HG02610 (cell line): ENCODE measurements around the gene CPA4.
"Not testable (repeated sequence)": the region's sequence is repeated elsewhere in the genome, so short reads cannot be mapped to it uniquely, and the experiment has no call there.

Source experiments
- ATAC-seq: cut with Tn5 transposase; IDR thresholded peaks from one replicate; pipeline ENCODE4 v1.9.1; 2021; ENCODE audit warnings: mild to moderate bottlenecking, moderate library complexity; ENCODE audit not compliant: unreplicated experiment

Gene CPA4, protein sequence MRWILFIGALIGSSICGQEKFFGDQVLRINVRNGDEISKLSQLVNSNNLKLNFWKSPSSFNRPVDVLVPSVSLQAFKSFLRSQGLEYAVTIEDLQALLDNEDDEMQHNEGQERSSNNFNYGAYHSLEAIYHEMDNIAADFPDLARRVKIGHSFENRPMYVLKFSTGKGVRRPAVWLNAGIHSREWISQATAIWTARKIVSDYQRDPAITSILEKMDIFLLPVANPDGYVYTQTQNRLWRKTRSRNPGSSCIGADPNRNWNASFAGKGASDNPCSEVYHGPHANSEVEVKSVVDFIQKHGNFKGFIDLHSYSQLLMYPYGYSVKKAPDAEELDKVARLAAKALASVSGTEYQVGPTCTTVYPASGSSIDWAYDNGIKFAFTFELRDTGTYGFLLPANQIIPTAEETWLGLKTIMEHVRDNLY

GRCh38 chr7:130292682-130293257 is at the start of gene CPA4:
Gene CPA4, plus strand, starts transcription at chr7:130293161. Its CDS starts 20 bp downstream, at chr7:130293181.
- no peak for ATAC-seq

DNA sequence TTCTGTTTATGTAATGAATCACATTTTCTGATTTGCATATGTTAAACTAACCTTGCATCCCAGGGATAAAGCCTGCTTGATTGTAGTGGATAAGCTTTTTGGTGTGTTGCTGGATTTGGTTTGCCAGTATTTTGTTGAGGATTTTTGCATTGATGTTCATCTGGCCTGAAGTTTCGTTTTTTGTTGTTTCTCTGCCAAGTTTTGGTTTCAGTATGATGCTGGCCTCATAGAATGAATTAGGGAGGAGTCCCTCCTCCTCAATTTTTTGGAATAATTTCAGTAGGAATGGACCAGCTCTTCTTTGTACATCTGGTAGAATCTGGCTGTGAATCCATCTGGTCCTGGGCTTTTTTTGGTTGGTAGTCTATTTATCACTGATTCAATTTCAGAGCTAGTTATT is 49.5 kb upstream of the CPA4 start:
- not testable (repeated sequence) for ATAC-seq

DNA sequence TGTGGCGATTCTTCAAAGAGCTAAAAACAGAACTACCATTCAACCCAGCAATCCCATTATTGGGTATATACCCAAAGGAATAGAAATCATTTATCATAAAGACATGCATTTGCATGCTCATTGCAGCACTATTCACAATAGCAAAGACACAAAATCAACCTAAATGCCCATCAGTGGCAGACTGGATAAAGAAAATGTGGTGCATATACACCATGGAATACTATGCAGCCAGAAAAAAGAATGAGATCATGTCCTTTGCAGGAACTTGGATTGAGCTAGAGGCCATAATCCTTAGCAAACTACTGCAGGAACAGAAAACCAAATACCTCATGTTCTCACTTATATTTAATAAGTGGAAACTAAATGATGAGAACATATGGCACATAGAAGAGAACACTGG is 46.5 kb upstream of the CPA4 start:
- ATAC-seq, result not testable (repeated sequence)

GRCh38 chr7:130248842-130249241 is 44.1 kb upstream of the CPA4 start:
- ATAC-seq, result not testable (repeated sequence)

DNA sequence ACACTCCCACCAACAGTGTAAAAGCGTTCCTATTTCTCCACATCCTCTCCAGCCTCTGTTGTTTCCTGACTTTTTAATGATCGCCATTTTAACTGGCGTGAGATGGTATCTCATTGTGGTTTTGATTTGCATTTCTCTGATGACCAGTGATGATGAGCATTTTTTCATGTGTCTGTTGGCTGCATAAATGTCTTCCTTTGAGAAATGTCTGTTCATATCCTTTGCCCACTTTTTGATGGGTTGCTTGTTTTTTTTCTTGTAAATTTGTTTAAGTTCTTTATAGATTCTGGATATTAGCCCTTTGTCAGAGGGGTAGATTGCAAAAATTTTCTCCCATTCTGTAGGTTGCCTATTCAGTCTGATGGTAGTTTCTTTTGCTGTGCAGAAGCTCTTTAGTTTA is 43.3 kb upstream of the CPA4 start:
- not testable (repeated sequence) for ATAC-seq

DNA sequence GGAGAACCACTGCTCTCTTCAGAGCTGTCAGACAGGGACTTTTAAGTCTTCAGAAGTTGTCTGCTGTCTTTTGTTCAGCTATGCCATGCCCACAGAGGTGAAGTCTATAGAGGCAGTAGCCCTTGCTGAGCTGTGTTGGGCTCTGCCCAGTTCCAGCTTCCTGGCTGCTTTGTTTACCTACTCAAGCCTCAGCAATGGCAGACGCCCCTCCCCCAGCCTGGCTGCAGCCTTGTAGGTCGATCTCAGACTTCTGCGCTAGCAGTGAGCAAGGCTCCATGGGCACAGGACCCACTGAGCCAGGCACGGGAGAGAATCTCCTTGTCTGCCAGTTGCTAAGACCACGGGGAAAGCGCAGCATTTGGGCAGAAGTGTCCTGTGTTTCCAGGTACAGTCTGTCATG is 38.4 kb upstream of the CPA4 start:
- ATAC-seq, result no peak

DNA sequence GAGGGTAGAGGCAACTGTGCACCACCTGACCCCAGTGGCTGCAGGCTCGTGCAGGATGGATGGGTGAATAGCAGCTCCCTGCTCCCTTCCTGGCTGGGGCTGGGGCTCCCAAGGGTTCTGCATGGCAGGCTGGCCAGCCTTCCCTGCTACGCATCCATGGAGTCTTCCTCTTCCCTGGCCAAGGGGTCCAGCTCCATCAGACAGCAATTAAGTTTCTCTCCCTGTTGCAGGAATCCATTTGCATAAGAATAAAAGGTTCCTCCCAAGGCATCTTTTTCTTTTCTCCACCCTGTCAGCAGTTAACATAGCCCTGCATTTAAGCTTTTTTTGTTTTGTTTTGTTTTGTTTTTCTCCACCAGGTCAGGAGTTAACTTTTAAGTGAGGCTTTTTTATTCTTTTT is 36.3 kb upstream of the CPA4 start:
- no peak for ATAC-seq

DNA sequence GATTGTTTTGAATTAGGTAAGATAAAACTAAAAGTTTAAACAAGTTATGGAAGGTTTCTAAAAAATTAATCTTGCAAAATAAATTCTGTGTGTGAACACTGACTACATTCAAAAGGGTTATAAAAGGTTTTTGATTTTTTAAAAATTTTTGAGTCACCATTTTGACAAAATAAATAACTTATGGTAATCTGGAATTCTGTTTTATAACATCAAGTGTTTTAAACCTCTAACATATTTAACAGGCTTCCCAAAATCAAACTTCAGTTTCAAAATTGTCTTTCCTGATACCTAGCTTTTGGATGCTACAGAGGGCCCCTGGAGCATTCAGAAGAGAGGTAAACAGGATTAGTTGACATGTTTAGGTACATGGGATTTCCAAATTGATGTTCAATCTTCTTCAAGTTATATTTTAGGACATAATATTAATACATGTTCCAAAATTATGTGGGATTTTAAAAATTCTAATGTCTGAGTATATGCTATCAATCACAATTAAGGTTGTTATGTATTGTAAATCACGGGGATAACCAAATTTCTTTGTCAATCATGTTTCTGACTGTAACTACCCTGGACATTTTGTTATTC is 34.4 kb upstream of the CPA4 start:
- no peak for ATAC-seq

DNA sequence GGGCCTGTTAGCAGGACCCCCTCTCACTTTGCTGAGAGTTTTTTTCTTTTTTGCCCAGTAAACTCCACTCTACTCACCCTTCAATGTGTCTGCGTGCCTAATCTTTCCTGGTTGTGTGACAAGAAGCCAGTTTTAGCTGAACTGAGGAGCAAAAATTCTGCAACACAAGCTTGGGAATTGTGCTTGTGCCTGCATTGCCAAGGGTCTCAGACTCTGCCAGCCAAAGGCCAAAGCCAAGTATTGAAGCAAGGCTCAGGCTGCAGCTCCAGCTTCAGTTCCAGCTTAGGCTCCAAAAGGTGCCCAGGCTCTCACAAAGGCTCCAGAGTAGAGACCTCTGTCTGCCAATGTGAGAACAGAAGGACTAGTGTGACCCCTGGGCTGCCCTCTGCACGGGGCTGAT is 30.5 kb upstream of the CPA4 start:
- ATAC-seq, result no peak

DNA sequence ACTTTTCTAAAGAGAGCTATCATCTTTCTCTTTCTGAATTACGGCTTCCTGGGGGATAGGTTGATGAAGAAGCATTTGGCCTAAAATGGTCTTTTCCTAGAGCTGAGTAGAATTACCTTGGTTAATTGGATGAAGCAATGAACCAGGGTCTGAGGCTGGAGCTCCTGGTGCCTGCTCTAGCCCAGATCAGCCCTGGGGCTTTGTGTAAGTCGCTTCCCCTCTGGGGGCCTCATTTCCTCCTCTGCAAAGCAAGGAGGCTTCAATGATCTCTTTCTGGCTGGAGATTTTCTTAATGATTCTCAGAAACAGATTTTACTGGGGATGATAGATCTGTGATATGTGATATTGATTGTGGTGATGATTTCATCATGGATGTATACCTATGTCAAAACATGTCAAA is 29.8 kb upstream of the CPA4 start:
- ATAC-seq, result no peak

DNA sequence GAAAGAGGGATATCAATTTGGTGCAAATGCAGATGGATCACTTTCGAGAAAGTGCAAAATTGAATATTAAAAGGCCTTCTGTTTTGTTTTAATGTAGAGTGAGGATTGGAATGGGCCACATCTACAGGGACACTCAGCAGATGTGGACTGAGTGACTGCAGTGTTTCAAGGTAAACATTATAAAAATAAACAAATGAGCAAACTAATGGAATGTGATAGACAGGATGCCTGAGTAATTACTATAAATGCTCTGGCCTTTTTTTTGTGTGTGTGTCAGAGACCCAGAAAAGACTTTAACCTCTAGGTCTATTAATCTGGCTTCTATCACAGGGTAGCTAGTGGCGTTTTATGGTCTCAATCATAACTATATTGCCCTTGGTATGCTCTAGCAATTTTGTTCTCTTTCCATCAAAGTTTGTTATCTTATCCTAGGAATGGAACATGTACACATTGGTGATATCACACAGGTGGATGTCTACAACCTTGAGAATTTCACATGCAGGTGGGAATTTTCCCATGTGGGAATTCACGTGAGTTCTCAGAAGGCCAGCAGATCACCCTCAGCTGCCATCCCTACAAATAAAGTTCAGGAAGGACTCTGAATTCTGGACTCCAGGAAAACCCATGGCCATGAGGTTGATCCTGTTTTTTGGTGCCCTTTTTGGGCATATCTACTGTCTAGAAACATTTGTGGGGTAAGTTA is 26.6 kb upstream of the CPA4 start, which contains the start of gene CPA2:
TSS of gene CPA2 (plus strand) at position 606 of the 703 bp plus-strand sequence. CDS start at position 625, 19 bp downstream.
- ATAC-seq, result no peak

DNA sequence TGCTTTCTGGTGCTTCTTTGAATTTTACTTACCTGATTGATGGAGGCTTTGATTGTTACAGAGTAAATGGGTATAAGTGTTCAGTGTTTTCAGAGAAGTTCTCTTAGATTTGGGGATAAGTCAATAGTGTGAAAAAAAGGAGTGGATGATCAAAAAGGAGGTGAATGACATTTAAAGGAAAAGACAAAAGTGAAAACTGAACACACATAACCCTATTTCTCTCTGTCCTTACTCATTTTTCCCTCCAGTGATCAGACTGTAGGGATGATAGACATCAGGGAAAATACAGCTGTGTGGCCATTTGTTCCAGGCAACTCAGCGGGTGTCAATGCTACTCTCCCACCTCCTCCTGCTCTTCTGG is 26.0 kb upstream of the CPA4 start:
- ATAC-seq, result no peak

DNA sequence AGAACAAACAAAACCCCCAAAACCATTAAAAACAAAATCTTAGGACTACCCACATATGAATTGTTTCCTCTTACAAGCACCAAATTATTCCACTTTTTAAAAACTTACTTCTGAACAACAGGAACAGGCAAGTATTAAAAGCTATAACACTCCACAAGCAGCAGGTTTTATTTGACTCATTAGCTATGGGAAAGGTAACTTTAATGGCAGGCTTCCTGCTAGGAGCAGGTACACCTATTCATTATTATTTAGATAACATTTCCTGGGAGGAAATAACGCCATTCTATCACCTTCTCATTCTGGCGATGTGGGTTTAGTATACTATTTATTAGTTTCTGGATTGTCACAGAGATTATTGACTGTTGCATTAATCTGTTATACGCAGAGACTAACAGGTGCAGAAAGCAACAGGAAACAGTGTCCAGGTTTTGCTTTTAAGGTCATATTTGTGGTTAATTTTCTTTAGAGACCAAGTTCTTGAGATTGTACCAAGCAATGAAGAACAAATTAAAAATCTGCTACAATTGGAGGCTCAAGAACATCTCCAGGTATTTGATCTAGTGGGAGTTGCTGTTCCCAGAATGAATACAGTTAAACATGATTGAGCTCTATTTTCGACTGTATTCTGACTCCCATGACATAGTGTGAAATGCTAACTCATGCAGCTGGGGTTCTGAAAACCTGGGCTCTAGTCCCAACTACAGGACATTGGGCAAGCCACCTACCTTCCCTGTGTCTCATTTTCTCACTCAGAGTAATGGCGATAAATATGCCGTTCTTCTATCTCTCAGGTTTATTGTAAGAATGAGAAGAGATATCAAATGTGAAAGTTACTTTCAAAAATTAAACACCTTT is 24.3 kb upstream of the CPA4 start:
- no peak for ATAC-seq

DNA sequence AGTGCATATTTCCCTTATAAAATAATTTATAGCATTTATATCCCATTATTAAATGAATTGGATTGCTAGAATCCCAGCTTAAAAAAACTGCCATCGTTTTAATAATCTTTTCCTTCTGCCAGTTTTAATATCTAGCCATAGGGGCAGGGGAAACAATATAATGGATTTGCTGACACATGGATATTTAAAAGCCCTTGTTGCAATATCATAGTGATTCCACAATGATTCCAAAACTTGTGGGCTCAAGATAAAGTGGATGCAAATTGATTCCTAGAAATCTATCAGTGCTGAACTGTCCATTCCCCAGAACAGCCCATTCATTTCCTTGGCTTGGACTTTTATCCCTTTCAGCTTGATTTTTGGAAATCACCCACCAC is 23.7 kb upstream of the CPA4 start:
- ATAC-seq, result no peak

- no peak for ATAC-seq
Measured at GRCh38 chr7:130270947-130271800, 21.8 kb upstream of the CPA4 start.

DNA sequence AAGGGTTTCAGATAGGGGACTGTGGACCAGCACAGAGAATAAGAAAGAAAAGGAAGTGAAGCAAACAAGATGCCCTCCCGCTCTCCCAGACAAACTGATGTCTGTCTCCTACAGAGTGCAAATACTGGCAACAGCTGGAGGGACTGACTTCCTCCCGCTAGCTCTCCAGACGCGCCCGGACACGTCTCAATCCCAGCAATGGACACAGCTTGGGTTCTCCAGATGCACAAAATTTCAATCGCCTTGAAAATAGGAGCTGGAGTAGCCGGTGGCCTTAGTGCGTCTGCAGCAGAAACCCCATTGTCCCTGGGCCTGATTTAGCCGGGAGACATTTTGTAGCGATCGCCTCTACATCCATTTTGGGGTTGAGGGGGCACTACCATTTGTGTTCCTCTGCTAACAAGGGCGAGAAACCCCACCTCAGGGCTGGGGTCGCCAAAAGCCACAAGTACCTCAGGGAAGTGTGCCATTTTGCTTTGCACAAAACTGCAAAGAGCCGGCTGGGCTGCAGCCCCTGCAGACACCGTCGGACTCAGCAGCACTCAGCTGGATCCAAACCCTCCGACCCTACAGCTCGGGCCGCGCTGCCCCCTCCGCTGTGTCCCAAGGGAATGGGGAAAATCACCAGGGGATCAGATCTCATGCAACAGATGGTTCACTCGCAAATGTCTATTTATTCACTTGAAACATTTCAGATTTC is 20.4 kb upstream of the CPA4 start:
- ATAC-seq, result no peak

DNA sequence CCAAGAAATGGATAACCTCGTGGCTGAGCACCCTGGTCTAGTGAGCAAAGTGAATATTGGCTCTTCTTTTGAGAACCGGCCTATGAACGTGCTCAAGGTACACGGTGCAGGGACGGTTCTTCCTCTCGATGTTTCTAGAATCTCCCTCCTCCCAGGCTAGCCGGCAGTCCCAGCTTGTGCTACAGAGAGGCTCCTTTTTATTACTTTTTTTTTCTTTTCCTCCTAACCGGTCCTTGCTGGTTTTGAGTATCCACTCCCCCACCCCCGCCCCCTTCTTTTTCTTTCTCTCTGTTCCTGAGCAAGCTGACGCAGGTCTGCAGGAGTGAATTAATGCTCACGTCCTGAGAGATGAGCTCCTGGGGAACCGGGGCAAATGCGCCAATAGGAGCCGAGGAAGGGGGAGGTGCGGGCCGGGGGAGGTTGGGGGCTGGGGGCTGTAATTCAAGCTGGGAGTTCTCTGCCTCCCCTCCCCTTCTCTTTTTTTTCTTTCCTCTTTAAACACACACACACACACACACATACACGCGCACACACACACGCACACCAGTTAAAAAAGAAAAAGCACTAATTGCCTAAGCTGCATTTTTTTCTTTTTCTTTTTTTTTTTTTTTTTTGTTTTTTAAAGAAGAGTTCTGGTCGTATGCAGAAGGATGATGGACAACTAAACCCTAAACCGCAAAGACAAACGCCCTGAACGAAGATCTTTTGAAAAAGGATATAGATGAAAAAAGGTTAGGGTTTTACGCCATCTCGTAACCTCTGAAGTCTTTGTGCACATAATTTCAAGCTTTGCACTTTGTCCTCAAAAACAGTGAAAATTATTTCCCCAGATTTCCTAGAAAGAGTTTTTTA is 19.7 kb upstream of the CPA4 start:
- no peak for ATAC-seq

DNA sequence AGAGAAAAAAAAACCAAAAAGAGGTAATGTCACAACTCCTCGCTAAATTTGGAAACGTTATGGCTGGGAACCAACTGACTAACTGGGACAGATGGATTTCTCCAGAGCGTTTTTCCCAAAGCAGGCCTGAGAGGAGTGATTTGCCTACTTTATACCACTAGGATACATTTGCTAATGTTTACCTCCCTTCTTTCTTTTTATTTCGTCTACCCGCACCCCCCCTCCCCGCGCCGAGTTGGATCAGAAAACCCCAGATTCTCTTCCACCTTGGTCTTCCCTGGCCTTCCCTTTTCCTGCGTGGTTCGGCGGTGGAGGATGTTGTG is 19.1 kb upstream of the CPA4 start:
- ATAC-seq, result no peak
